Testis (tissue), 2 donors: ENCODE results near the gene CST4.

Source experiments
- POLR2A ChIP-seq: fragments of 450-650 bp; IDR thresholded peaks from one replicate; pipeline ENCODE4 v1.6.1; 2017; ENCODE audit warnings: antibody characterized with exemption, mild to moderate bottlenecking, moderate library complexity
- TF ChIP-seq, protein P1 (sequence below), 3 experiments: fragments of 450-650 bp in 2 of 3; fragments of 200-600 bp in 1 of 3; sonication (generic) in 1 of 3; IDR thresholded peaks; one replicate each; pipeline ENCODE4 v1.5.1; 2016 to 2019; ENCODE audit warnings: antibody characterized with exemption in 3 of 3, mild to moderate bottlenecking in 2 of 3, moderate library complexity in 1 of 3

DNA sequence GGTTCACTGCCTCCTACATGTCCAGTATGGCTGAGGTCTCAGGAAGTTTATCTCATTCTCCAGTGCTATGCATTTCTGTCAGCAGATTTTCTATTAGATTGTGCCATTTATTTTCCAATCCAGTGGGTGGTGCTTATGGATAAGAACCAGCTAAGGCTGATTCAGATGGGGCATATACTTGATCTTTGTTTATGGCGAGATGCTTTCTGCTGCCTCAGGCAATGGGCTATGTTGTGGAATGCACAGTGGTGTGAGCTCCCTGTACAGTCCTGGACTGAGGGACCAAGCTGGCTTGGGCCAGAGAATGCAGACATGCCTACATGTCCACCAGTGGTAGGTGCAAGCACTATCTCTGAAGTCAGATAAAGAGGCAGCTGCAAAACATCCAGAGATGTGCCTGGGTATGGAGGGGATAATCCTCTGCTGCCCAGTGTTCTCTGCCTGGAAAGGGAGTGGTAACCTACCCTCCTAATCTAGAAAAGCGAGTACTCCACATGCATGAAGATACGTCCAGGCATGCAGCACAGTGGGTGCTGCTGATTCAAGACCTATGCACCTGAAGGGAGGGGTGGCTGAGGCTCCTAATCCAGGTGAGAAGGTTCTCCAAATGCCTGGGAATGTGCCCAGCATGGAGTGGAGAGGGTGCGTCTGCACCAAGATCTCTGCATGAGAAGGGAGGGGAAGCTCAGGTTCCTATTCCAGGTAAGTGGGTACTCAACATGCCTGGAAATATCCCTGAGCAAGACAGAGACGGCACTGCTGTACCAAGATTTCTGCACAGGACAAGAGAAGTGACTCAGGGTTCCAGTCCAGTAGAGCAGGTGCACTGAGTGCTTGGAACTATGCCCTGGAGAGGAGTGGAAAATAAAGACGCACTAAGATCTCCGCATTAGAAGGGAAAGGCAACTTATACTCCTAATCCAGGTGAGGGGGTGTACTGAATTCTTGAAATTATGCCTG lies 9.4 kb downstream of the CST4 start:
- TF ChIP-seq, protein P1, sequence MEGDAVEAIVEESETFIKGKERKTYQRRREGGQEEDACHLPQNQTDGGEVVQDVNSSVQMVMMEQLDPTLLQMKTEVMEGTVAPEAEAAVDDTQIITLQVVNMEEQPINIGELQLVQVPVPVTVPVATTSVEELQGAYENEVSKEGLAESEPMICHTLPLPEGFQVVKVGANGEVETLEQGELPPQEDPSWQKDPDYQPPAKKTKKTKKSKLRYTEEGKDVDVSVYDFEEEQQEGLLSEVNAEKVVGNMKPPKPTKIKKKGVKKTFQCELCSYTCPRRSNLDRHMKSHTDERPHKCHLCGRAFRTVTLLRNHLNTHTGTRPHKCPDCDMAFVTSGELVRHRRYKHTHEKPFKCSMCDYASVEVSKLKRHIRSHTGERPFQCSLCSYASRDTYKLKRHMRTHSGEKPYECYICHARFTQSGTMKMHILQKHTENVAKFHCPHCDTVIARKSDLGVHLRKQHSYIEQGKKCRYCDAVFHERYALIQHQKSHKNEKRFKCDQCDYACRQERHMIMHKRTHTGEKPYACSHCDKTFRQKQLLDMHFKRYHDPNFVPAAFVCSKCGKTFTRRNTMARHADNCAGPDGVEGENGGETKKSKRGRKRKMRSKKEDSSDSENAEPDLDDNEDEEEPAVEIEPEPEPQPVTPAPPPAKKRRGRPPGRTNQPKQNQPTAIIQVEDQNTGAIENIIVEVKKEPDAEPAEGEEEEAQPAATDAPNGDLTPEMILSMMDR (IDR thresholded peaks at IDR 0.05), result no peak
- TF ChIP-seq POLR2A, result no peak
